SK-N-SH (cell line): ENCODE results near the gene PLAGL1.

Experiments
- CHD2 ChIP-seq: fragments of 150-350 bp; IDR thresholded peaks from 2 replicates; pipeline ENCODE4 v1.6.1; 2018; ENCODE audit warnings: low read length; ENCODE audit not compliant: partially characterized antibody
- EP300 ChIP-seq, 2 experiments: IDR thresholded peaks; 2 replicates each; pipeline versions ENCODE4 v1.4.0 to v1.6.1; 2012; ENCODE audit warnings: borderline replicate concordance in 1 of 2, low read depth in 1 of 2, low read length in 1 of 2
- EZH2phosphoT487 ChIP-seq: fragments of 200-600 bp; sonication (generic); IDR thresholded peaks from 2 replicates; pipeline ENCODE4 v1.6.1; 2017; ENCODE audit warnings: low read depth, mixed run types, mild to moderate bottlenecking, antibody characterized with exemption, moderate library complexity, borderline replicate concordance
- NFIC ChIP-seq: IDR thresholded peaks from 2 replicates; pipeline ENCODE4 v1.4.0; 2012; ENCODE audit warnings: borderline replicate concordance
- NRF1 ChIP-seq: IDR thresholded peaks from 2 replicates; pipeline ENCODE4 v1.6.1; 2012; ENCODE audit warnings: low read depth, mild to moderate bottlenecking, low read length
- POLR2AphosphoS5 ChIP-seq: IDR thresholded peaks from 2 replicates; pipeline ENCODE4 v1.6.1; 2012; ENCODE audit warnings: low read depth, low read length
- RFX5 ChIP-seq: IDR thresholded peaks from 2 replicates; pipeline ENCODE4 v1.6.1; 2012; ENCODE audit warnings: mild to moderate bottlenecking, improper control_type of control experiment, low read length
- SIN3A ChIP-seq: IDR thresholded peaks from 2 replicates; pipeline ENCODE4 v1.6.1; 2012; ENCODE audit warnings: low read depth, mild to moderate bottlenecking, low read length, moderate library complexity, borderline replicate concordance
- SMC3 ChIP-seq: IDR thresholded peaks from 2 replicates; pipeline ENCODE4 v1.6.1; 2012; ENCODE audit warnings: low read depth, low read length, improper control_type of control experiment
- TAF1 ChIP-seq: IDR thresholded peaks from 2 replicates; pipeline ENCODE4 v1.6.1; 2012; ENCODE audit warnings: low read depth, mild to moderate bottlenecking, low read length, moderate library complexity, borderline replicate concordance
- YY1 ChIP-seq: IDR thresholded peaks from 2 replicates; pipeline ENCODE4 v1.4.0; 2012; ENCODE audit warnings: low read depth, mild to moderate bottlenecking
- TF ChIP-seq, protein P1 (sequence below): fragments of 200-600 bp; sonication (generic); IDR thresholded peaks from 2 replicates; pipeline ENCODE4 v1.6.1; 2017; ENCODE audit warnings: antibody characterized with exemption, mild to moderate bottlenecking, moderate library complexity
- TF ChIP-seq, protein P2 (sequence below): IDR thresholded peaks from 2 replicates; pipeline ENCODE4 v1.4.0; 2012; ENCODE audit warnings: low read depth
- TF ChIP-seq, protein P3 (sequence below): IDR thresholded peaks from 2 replicates; pipeline ENCODE4 v1.6.1; 2012; ENCODE audit warnings: mild to moderate bottlenecking, low read depth, low read length, moderate library complexity

DNA sequence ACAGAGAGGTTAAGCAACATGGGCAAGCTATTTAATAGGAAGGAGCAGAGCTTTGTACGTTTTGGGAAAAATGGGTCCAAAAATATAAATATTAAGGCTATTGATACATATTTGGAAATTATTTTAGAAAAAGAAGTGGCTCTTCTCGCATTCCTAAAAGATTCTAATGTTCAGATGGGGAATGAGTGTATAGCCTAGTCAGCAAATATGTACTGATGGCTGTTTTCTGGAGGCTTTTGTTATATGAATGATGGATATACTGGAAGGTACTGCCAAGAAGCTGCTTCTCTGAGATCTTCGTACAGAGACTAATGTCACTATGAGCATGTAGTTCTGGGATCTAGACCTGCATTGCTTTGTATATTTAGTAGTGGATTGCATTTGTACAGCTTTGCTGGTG is 71.7 kb downstream of the PLAGL1 start:
- TF ChIP-seq, protein P1, sequence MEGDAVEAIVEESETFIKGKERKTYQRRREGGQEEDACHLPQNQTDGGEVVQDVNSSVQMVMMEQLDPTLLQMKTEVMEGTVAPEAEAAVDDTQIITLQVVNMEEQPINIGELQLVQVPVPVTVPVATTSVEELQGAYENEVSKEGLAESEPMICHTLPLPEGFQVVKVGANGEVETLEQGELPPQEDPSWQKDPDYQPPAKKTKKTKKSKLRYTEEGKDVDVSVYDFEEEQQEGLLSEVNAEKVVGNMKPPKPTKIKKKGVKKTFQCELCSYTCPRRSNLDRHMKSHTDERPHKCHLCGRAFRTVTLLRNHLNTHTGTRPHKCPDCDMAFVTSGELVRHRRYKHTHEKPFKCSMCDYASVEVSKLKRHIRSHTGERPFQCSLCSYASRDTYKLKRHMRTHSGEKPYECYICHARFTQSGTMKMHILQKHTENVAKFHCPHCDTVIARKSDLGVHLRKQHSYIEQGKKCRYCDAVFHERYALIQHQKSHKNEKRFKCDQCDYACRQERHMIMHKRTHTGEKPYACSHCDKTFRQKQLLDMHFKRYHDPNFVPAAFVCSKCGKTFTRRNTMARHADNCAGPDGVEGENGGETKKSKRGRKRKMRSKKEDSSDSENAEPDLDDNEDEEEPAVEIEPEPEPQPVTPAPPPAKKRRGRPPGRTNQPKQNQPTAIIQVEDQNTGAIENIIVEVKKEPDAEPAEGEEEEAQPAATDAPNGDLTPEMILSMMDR = no peak
- TF ChIP-seq CHD2 (no peak), EZH2phosphoT487 (no peak), TAF1 (no peak), SIN3A (no peak), EP300 (IDR thresholded peaks at IDR 0.05; ENCODE audit: borderline replicate concordance in 1 of 2, low read depth in 1 of 2, low read length in 1 of 2) (no peak), POLR2AphosphoS5 (no peak), RFX5 (no peak), SMC3 (no peak), YY1 (no peak), NFIC (no peak), NRF1 (no peak)
- TF ChIP-seq, protein P2, sequence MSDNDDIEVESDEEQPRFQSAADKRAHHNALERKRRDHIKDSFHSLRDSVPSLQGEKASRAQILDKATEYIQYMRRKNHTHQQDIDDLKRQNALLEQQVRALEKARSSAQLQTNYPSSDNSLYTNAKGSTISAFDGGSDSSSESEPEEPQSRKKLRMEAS = no peak
- TF ChIP-seq, protein P3, sequence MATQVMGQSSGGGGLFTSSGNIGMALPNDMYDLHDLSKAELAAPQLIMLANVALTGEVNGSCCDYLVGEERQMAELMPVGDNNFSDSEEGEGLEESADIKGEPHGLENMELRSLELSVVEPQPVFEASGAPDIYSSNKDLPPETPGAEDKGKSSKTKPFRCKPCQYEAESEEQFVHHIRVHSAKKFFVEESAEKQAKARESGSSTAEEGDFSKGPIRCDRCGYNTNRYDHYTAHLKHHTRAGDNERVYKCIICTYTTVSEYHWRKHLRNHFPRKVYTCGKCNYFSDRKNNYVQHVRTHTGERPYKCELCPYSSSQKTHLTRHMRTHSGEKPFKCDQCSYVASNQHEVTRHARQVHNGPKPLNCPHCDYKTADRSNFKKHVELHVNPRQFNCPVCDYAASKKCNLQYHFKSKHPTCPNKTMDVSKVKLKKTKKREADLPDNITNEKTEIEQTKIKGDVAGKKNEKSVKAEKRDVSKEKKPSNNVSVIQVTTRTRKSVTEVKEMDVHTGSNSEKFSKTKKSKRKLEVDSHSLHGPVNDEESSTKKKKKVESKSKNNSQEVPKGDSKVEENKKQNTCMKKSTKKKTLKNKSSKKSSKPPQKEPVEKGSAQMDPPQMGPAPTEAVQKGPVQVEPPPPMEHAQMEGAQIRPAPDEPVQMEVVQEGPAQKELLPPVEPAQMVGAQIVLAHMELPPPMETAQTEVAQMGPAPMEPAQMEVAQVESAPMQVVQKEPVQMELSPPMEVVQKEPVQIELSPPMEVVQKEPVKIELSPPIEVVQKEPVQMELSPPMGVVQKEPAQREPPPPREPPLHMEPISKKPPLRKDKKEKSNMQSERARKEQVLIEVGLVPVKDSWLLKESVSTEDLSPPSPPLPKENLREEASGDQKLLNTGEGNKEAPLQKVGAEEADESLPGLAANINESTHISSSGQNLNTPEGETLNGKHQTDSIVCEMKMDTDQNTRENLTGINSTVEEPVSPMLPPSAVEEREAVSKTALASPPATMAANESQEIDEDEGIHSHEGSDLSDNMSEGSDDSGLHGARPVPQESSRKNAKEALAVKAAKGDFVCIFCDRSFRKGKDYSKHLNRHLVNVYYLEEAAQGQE = no peak
